Measurements from ENCODE around the gene OR4D2. TPM values are rescaled to one million over a fixed set of nuclear protein-coding genes. Genes with fewer than 3 reads are reported as not detected.

OR4D2 gene
- not detected for total RNA-seq

DNA sequence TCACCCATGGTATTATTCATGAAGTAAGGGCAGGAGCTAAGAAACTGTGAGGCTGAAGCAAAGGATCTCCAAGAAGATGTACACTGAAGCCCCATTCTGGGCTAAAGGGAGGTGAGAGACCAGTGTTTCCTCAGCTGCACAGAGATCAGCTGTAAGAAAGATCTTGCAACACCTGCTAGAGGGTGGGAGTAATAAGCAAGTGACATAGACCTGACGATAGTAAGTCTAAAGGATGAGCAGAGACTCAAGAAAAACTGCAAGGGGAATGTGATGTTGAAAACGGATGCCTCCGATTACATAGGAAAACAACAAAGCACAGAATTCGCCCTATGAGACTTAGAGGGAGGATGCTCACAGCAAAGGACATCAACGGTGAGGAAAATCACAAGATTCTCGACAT is at the start of gene OR4D2:
OR4D2 (plus strand) TSS at position 301 of the 400 bp plus-strand sequence. CDS start 2,674 bp downstream, outside the sequence.
- Histone ChIP-seq H3K4me3 (no peak within 1 kb of the TSS), H3K4me1 (no peaks in the 10 kb centered on the region), H3K27ac (no peak within 1 kb of the TSS), H3K27me3 (no peaks in the 10 kb centered on the region), H3K9me3 (no peaks in the 10 kb centered on the region), H3K36me3 (replicated peaks in 1 of 2; ENCODE audit: insufficient read depth in 1 of 2, low read depth in 2 of 2) (no peaks in the 10 kb centered on the region)
- 48% methylated on average over 6 of the region's 6 CpGs for WGBS, 2 donors
- DNase-seq, result no peak
- intact Hi-C loops (cut with DNase I), result no loop called here
- ATAC-seq, result no peak
- TF ChIP-seq POLR2A (IDR thresholded peaks at IDR 0.05), result no peak
- TF ChIP-seq, protein P1, sequence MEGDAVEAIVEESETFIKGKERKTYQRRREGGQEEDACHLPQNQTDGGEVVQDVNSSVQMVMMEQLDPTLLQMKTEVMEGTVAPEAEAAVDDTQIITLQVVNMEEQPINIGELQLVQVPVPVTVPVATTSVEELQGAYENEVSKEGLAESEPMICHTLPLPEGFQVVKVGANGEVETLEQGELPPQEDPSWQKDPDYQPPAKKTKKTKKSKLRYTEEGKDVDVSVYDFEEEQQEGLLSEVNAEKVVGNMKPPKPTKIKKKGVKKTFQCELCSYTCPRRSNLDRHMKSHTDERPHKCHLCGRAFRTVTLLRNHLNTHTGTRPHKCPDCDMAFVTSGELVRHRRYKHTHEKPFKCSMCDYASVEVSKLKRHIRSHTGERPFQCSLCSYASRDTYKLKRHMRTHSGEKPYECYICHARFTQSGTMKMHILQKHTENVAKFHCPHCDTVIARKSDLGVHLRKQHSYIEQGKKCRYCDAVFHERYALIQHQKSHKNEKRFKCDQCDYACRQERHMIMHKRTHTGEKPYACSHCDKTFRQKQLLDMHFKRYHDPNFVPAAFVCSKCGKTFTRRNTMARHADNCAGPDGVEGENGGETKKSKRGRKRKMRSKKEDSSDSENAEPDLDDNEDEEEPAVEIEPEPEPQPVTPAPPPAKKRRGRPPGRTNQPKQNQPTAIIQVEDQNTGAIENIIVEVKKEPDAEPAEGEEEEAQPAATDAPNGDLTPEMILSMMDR (IDR thresholded peaks at IDR 0.05), result no peak

GRCh38 chr17:58117382-58117781 is 49.4 kb upstream of the OR4D2 start:
- Histone ChIP-seq H3K27me3 (no peaks in the 10 kb centered on the region), H3K36me3 (replicated peaks in 1 of 2; ENCODE audit: insufficient read depth in 1 of 2, low read depth in 2 of 2) (no peaks in the 10 kb centered on the region), H3K9me3 (no peaks in the 10 kb centered on the region), H3K27ac (no peak overlapping the region), H3K4me3 (no peak overlapping the region), H3K4me1 (no peaks in the 10 kb centered on the region)
- no peak for DNase-seq
- ATAC-seq, result no peak
- WGBS, 2 donors, result 78 to 85% methylated on average over 5 of the region's 5 CpGs
- intact Hi-C loops (cut with DNase I), result loop anchor here (10.0 kb wide), 2 partner anchors 103 to 993 kb away; no protein-coding TSS in a partner anchor
- TF ChIP-seq POLR2A (IDR thresholded peaks at IDR 0.05), result no peak
- TF ChIP-seq, protein P1 (IDR thresholded peaks at IDR 0.05), result no peak

DNA sequence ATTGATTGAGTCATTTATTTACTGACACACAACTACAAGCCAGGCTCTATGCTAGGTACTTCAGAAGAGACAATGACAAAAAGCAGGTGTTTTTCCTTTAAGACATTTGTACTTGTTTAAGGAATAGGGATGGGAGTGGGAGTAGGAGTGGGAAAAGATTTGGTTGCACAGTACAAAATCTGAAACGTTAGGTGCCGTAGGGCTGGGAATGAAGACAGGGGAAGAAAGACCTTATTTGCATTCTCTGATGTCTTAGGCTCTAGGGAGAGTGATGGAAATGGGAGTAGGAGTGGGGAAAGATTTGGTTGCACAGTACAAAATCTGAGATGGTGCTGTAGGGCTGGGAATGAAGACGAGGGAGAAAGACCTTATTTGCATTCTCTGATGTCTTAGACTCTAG is 47.3 kb upstream of the OR4D2 start:
- Histone ChIP-seq H3K36me3 (replicated peaks in 1 of 2; ENCODE audit: insufficient read depth in 1 of 2, low read depth in 2 of 2) (no peaks in the 10 kb centered on the region), H3K4me3 (no peak overlapping the region), H3K9me3 (no peaks in the 10 kb centered on the region), H3K4me1 (no peaks in the 10 kb centered on the region), H3K27ac (no peak overlapping the region), H3K27me3 (no peaks in the 10 kb centered on the region)
- 51 to 55% methylated on average over 3 of the region's 3 CpGs for WGBS, 2 donors
- intact Hi-C loops (cut with DNase I), result loop anchor here (10.0 kb wide), 2 partner anchors 105 to 995 kb away; no protein-coding TSS in a partner anchor
- ATAC-seq (no peak), DNase-seq (no peak)
- TF ChIP-seq POLR2A (IDR thresholded peaks at IDR 0.05), result no peak
- TF ChIP-seq, protein P1 (IDR thresholded peaks at IDR 0.05), result no peak

DNA sequence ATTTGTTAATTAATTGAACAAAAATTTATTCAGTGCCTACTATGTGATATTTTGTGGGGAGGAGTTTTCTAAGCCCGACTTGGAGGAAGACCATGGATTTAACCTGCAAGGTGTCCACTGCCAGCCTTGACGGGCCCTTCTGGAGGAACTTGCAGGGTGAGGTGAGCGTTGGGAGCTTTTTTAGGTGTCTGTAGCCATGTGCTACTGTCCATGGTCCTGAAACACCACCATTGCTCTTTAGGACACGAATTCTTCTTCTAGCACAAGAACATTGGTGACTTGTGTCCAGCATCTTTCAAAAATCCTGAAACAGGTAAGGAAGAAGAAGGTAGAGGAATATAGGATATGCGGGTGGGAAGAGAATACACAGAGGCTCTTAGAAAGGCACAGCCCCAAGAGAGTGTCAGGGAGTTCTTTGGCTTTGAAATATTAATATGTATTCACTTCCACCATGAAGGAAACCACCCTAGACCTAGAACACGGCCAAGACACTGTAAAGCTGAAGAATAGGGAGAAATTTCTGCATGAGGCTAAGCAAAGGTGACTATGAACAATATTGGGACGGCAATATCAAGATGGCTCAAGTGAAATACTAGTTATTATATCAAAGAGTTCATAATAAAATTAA is 46.5 kb upstream of the OR4D2 start:
- DNase-seq (peak; percentile 50 to 64 (median 57)), ATAC-seq (no peak)
- Histone ChIP-seq H3K27ac (no peak overlapping the region), H3K4me3 (no peak overlapping the region), H3K36me3 (replicated peaks in 1 of 2; ENCODE audit: insufficient read depth in 1 of 2, low read depth in 2 of 2) (no peaks in the 10 kb centered on the region), H3K4me1 (no peaks in the 10 kb centered on the region), H3K27me3 (no peaks in the 10 kb centered on the region), H3K9me3 (no peaks in the 10 kb centered on the region)
- TF ChIP-seq POLR2A (IDR thresholded peaks at IDR 0.05), result no peak
- TF ChIP-seq, protein P1 (IDR thresholded peaks at IDR 0.05), result no peak
- WGBS, 2 donors, result 18 to 21% methylated on average over 7 of the region's 7 CpGs
- intact Hi-C loops (cut with DNase I), result no loop called here

DNA sequence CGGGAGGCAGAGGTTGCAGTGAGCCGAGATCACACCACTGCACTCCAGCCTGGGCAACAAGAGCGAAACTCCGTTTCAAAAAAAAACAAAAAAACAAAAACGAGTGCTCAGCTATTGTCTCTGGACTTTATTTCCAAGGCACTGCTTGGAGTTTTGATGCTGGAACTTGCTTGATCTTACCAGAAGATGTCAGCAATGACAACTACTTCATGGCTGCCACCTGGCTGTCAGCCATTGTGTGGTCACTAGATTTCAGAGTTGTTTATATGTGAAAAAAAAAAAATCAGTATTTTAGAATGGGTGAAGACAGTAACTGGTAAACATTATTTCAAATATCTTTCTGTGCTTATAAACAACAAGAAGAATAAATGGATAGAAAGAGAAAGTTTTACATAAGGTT is 44.9 kb upstream of the OR4D2 start:
- intact Hi-C loops (cut with DNase I), result no loop called here
- H3K27ac ChIP-seq, result no peak overlapping the region
- WGBS, 2 donors, result 45 to 52% methylated on average over 5 of the region's 5 CpGs
- DNase-seq (no peak), ATAC-seq (no peak)
- H3K36me3 ChIP-seq (replicated peaks in 1 of 2; ENCODE audit: insufficient read depth in 1 of 2, low read depth in 2 of 2), result no peaks in the 10 kb centered on the region
- no peaks in the 10 kb centered on the region for H3K4me1 ChIP-seq
- H3K4me3 ChIP-seq, result no peak overlapping the region
- no peaks in the 10 kb centered on the region for H3K9me3 ChIP-seq
- TF ChIP-seq, protein P1 (IDR thresholded peaks at IDR 0.05), result no peak
- TF ChIP-seq POLR2A (IDR thresholded peaks at IDR 0.05), result no peak
- H3K27me3 ChIP-seq, result no peaks in the 10 kb centered on the region
